ENCODE measurements around the gene POLK. TPM values are rescaled to one million over a fixed set of nuclear protein-coding genes. Genes with fewer than 3 reads are reported as not detected.
A peak's percentile ranks its signal among the peaks of the same experiment; 100 is the strongest.
"Not testable (repeated sequence)": the region's sequence is repeated elsewhere in the genome, so short reads cannot be mapped to it uniquely, and the experiment has no call there.

POLK gene
- total RNA-seq, 1 donor from 2014 or later, result 26.5 TPM

GRCh38 chr5:75532190-75532589 is 20.5 kb downstream of the POLK start:
- TF ChIP-seq CTCF (IDR thresholded peaks at IDR 0.05), result no peak
- Mint-ChIP-seq H3K4me3 (ENCODE audit: unreplicated experiment) (no peak overlapping the region), H3K27me3 (ENCODE audit: low read depth) (no peaks in the 10 kb centered on the region), H3K9me3 (ENCODE audit: low read depth) (peaks cover 21% of the 10 kb centered on the region), H3K4me1 (ENCODE audit: low read depth) (peaks cover 24% of the 10 kb centered on the region), H3K36me3 (ENCODE audit: low read depth) (peaks cover 26% of the 10 kb centered on the region), H3K27ac (ENCODE audit: unreplicated experiment) (peak overlapping the region; percentile 27)
- no peak for DNase-seq (ENCODE audit: low spot score)

GRCh38 chr5:75533716-75534115 is 22.0 kb downstream of the POLK start:
- not testable (repeated sequence) for H3K4me3 Mint-ChIP-seq (ENCODE audit: unreplicated experiment); DNase-seq (ENCODE audit: low spot score)
- peaks cover 26% of the 10 kb centered on the region for H3K36me3 Mint-ChIP-seq (ENCODE audit: low read depth)

GRCh38 chr5:75534734-75535133 is 23.0 kb downstream of the POLK start:
- no peaks in the 10 kb centered on the region for H3K27me3 Mint-ChIP-seq (ENCODE audit: low read depth)
- peaks cover 21% of the 10 kb centered on the region for H3K9me3 Mint-ChIP-seq (ENCODE audit: low read depth)
- H3K4me1 Mint-ChIP-seq (ENCODE audit: low read depth), result peaks cover 30% of the 10 kb centered on the region
- peaks cover 26% of the 10 kb centered on the region for H3K36me3 Mint-ChIP-seq (ENCODE audit: low read depth)
- no peak overlapping the region for H3K27ac Mint-ChIP-seq (ENCODE audit: unreplicated experiment)
- TF ChIP-seq CTCF (IDR thresholded peaks at IDR 0.05), result no peak
- no peak overlapping the region for H3K4me3 Mint-ChIP-seq (ENCODE audit: unreplicated experiment)
- DNase-seq (ENCODE audit: low spot score), result no peak

More at GRCh38 chr5:75533716-75534115, 22.0 kb downstream of the POLK start:
- H3K27me3 Mint-ChIP-seq (ENCODE audit: low read depth); H3K27ac Mint-ChIP-seq (ENCODE audit: unreplicated experiment): not testable (repeated sequence)
- H3K4me1 Mint-ChIP-seq (ENCODE audit: low read depth), result peaks cover 26% of the 10 kb centered on the region
- peaks cover 21% of the 10 kb centered on the region for H3K9me3 Mint-ChIP-seq (ENCODE audit: low read depth)

- Mint-ChIP-seq H3K9me3 (ENCODE audit: low read depth) (peaks cover 21% of the 10 kb centered on the region), H3K27me3 (ENCODE audit: low read depth) (no peaks in the 10 kb centered on the region), H3K36me3 (ENCODE audit: low read depth) (peaks cover 26% of the 10 kb centered on the region), H3K27ac (ENCODE audit: unreplicated experiment) (no peak overlapping the region), H3K4me1 (ENCODE audit: low read depth) (peaks cover 30% of the 10 kb centered on the region), H3K4me3 (ENCODE audit: unreplicated experiment) (no peak overlapping the region)
- no peak for DNase-seq (ENCODE audit: low spot score)
- no peak for TF ChIP-seq CTCF (IDR thresholded peaks at IDR 0.05)
These were observed 24.5 kb downstream of the POLK start for GRCh38 chr5:75536147-75536546.

GRCh38 chr5:75536694-75537360 is 25.1 kb downstream of the POLK start:
- DNase-seq (ENCODE audit: low spot score), result no peak
- H3K4me1 Mint-ChIP-seq (ENCODE audit: low read depth), result peaks cover 30% of the 10 kb centered on the region
- peaks cover 21% of the 10 kb centered on the region for H3K9me3 Mint-ChIP-seq (ENCODE audit: low read depth)
- H3K27ac Mint-ChIP-seq (ENCODE audit: unreplicated experiment), result no peak overlapping the region
- no peaks in the 10 kb centered on the region for H3K27me3 Mint-ChIP-seq (ENCODE audit: low read depth)
- TF ChIP-seq CTCF (IDR thresholded peaks at IDR 0.05), result no peak
- H3K4me3 Mint-ChIP-seq (ENCODE audit: unreplicated experiment), result no peak overlapping the region
- H3K36me3 Mint-ChIP-seq (ENCODE audit: low read depth), result peaks cover 24% of the 10 kb centered on the region

- no peaks in the 10 kb centered on the region for H3K27me3 Mint-ChIP-seq (ENCODE audit: low read depth)
- no peak overlapping the region for H3K27ac Mint-ChIP-seq (ENCODE audit: unreplicated experiment)
- H3K36me3 Mint-ChIP-seq (ENCODE audit: low read depth), result peaks cover 15% of the 10 kb centered on the region
- peaks cover 30% of the 10 kb centered on the region for H3K4me1 Mint-ChIP-seq (ENCODE audit: low read depth)
- H3K4me3 Mint-ChIP-seq (ENCODE audit: unreplicated experiment), result no peak overlapping the region
- H3K9me3 Mint-ChIP-seq (ENCODE audit: low read depth), result peaks cover 15% of the 10 kb centered on the region
- no peak for TF ChIP-seq CTCF (IDR thresholded peaks at IDR 0.05)
- DNase-seq (ENCODE audit: low spot score), result no peak
These were observed 26.5 kb downstream of the POLK start for GRCh38 chr5:75538211-75538610.
